ENCODE measurements around the gene ZNF362. TPM values are rescaled to one million over a fixed set of nuclear protein-coding genes. Genes with fewer than 3 reads are reported as not detected.

Gene ZNF362
- total and polyA plus RNA-seq, 10 of the 15 experiments (the other 5 are each of a cell fraction or from before 2014, with no cell fraction given), result 0.74 to 22.8 (median 7.4) TPM

DNA sequence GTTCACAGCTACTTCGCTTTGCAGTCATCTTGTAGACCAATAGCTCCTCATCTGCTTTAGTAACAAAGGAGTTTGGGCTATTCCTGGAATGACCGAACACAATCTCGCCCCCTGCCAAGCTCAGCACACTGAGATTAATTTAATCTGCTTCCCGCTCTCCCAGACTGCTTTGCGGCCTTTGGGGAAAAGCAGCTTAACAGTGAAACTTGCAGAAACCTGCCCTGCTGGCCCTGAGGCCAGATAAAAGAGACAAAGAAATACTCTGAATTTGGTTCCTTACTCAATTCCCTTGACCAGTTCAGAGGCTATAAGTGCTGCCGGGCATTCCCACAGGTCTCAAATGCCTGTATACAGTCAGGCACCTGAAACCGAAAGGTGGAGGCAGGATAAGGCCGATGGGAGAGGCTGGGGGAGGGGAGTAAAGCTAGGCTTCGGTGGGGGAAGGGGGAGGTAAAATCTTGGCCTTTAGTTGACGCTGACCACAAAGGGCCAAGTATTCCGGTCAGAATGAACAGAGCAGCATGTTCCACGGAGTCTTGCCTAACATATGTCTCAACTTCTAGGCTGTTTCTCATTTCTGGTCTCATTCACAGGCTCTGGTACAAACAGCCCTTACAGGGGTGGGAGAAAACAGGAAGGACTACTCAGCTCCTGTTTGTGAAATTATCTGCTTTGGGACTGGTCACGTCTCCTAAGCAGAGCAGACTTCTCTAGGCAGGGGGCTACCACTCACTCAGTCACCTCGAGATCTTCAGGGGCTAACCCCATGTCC is 82.3 kb downstream of the ZNF362 start (continued):
- TF ChIP-seq CHD4 (IDR thresholded peaks at IDR 0.05), result no peak
- no peak for TF ChIP-seq NFYA (IDR thresholded peaks at IDR 0.05; ENCODE audit: borderline replicate concordance, low read depth, low read length)

DNA sequence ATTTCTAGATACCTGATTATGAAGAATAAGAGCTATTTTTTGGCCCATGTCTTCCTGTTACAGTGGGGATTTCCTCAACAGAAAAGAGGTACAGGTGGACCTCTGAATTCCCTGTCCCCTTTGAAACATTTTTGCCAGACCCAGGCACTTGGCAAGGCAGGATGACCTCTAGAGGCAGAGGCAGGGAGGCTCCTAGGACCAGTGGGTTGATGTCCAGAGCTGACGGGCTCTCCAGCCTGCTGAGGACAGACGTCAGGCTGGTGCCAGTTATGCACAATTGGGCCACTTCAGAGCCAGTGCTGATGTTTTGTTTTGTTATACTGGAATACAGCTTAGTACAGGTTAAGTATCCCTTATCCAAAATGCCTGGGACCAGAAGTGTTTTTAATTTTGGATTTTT is 83.1 kb downstream of the ZNF362 start:
- FAIRE-seq, result no peak
- Histone ChIP-seq H3K79me2 (ENCODE audit: control insufficient read depth, insufficient read depth, low read length) (peaks cover 61% of the 10 kb centered on the region), H3K4me2 (ENCODE audit: control insufficient read depth, insufficient read depth) (peak overlapping the region; percentile 22; the same call in 1 of the 2 replicates), H3K9ac (ENCODE audit: control insufficient read depth, insufficient read depth, low read length) (no peak overlapping the region), H4K20me1 (ENCODE audit: control insufficient read depth, insufficient read depth) (no peaks in the 10 kb centered on the region), H3K36me3 (ENCODE audit: control insufficient read depth in 2 of 2, insufficient read depth in 2 of 2, low read length in 1 of 2) (peaks cover 0 to 14% of the 10 kb centered on the region in 2 experiments), H3K4me1 (ENCODE audit: control insufficient read depth, insufficient read depth, low read length) (peaks cover 20% of the 10 kb centered on the region), H3K27ac (ENCODE audit: control insufficient read depth, insufficient read depth) (no peak overlapping the region), H3K9me3 (replicated peaks; ENCODE audit: control insufficient read depth, insufficient read depth, low read length) (no peaks in the 10 kb centered on the region), H3K4me3 (no peak overlapping the region), H2AFZ (ENCODE audit: control insufficient read depth, low read depth, low read length) (no peak overlapping the region), H3K27me3 (replicated peaks in 1 of 2; ENCODE audit: control insufficient read depth in 2 of 2, insufficient read depth in 2 of 2, low read length in 1 of 2) (no peaks in the 10 kb centered on the region)
- CTCF ChIA-PET, result interaction anchor here (0.6 to 2.8 kb wide), 3 partner anchors 23 to 202 kb away, joined by 3 to 24 read pairs (median 4); no protein-coding TSS in a partner anchor
- no TSS peak for BruUV-seq (replicated peaks)
- WGBS (ENCODE audit: insufficient coverage, insufficient replicate concordance, low lambda C conversion rate, missing lambda C conversion rate), result 97% methylated on average over 2 of the region's 2 CpGs
- intact Hi-C loops (cut with micrococcal nuclease; ENCODE audit: unreplicated experiment) (no loop called here), in situ Hi-C loops (cut with MboI) (no loop called here)
- DNase-seq (ENCODE audit: low read depth, low spot score), result no peak
- POLR2A ChIA-PET, result interaction anchor here (1.0 to 1.2 kb wide), 2 partner anchors 12 to 121 kb away, joined by 3 to 7 read pairs; no protein-coding TSS in a partner anchor
- RAD21 ChIA-PET (ENCODE audit: unreplicated experiment), result interaction anchor here (1.5 to 1.9 kb wide), 2 partner anchors 11 to 44 kb away, joined by 5 to 7 read pairs; no protein-coding TSS in a partner anchor
- TF ChIP-seq BHLHE40 (IDR thresholded peaks at IDR 0.05; ENCODE audit: borderline replicate concordance in 1 of 2, low read depth in 2 of 2, low read length in 1 of 2) (no peak), PAX8 (IDR thresholded peaks at IDR 0.05) (no peak), BACH1 (IDR thresholded peaks at IDR 0.05; ENCODE audit: borderline replicate concordance) (no peak), HCFC1 (IDR thresholded peaks at IDR 0.05; ENCODE audit: low read length) (no peak), SUPT20H (IDR thresholded peaks at IDR 0.05; ENCODE audit: borderline replicate concordance, control insufficient read depth, low read depth, low read length) (no peak), MEF2B (IDR thresholded peaks at IDR 0.05; ENCODE audit: partially characterized antibody, poor library complexity, severe bottlenecking) (no peak), EED (IDR thresholded peaks at IDR 0.05; ENCODE audit: low read depth) (no peak)
- TF ChIP-seq, protein P1, sequence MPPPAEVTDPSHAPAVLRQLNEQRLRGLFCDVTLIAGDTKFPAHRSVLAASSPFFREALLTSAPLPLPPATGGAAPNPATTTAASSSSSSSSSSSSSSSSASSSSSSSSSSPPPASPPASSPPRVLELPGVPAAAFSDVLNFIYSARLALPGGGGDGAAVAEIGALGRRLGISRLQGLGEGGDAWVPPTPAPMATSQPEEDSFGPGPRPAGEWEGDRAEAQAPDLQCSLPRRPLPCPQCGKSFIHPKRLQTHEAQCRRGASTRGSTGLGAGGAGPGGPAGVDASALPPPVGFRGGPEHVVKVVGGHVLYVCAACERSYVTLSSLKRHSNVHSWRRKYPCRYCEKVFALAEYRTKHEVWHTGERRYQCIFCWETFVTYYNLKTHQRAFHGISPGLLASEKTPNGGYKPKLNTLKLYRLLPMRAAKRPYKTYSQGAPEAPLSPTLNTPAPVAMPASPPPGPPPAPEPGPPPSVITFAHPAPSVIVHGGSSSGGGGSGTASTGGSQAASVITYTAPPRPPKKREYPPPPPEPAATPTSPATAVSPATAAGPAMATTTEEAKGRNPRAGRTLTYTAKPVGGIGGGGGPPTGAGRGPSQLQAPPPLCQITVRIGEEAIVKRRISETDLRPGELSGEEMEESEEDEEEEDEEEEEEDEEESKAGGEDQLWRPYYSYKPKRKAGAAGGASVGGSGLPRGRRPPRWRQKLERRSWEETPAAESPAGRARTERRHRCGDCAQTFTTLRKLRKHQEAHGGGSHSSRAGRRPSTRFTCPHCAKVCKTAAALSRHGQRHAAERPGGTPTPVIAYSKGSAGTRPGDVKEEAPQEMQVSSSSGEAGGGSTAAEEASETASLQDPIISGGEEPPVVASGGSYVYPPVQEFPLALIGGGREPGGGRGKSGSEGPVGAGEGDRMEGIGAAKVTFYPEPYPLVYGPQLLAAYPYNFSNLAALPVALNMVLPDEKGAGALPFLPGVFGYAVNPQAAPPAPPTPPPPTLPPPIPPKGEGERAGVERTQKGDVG (CRISPR knock-in tag; IDR thresholded peaks at IDR 0.05), result no peak
- TF ChIP-seq, protein P2, sequence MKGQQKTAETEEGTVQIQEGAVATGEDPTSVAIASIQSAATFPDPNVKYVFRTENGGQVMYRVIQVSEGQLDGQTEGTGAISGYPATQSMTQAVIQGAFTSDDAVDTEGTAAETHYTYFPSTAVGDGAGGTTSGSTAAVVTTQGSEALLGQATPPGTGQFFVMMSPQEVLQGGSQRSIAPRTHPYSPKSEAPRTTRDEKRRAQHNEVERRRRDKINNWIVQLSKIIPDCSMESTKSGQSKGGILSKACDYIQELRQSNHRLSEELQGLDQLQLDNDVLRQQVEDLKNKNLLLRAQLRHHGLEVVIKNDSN (IDR thresholded peaks at IDR 0.05; ENCODE audit: borderline replicate concordance, extremely low read length, insufficient read depth, low read depth, low read length), result no peak
- SMC1A ChIA-PET (ENCODE audit: uncharacterized antibody, unreplicated experiment), result interaction anchor here (0.6 to 1.9 kb wide), 4 partner anchors 9 to 59 kb away, joined by 3 to 6 read pairs (median 4); no protein-coding TSS in a partner anchor
- ATAC-seq, result no peak

All from GM12878 (cell line).